Bronchial epithelial cell (primary cell): ENCODE results near the gene AKT1S1. TPM values are rescaled to one million over a fixed set of nuclear protein-coding genes. Genes with fewer than 3 reads are reported as not detected.
"Not testable (repeated sequence)": the region's sequence is repeated elsewhere in the genome, so short reads cannot be mapped to it uniquely, and the experiment has no call there.

ENCODE experiments used
- DNase-seq: peaks from one replicate; pipeline ENCODE4 v3.0.0-alpha.2; 2010; ENCODE audit warnings: low read depth
- FAIRE-seq: peaks from 2 replicates; lab custom pipeline; 2011; peaks lifted over from hg19 to GRCh38; lab: Jason Lieb, UNC
- H3K27me3 ChIP-seq: 2 replicates; pipeline ENCODE4 v1.5.1; 2011; ENCODE audit warnings: low read length; ENCODE audit not compliant: control insufficient read depth, insufficient read depth
- H3K36me3 ChIP-seq: 2 replicates; pipeline ENCODE4 v1.5.1; 2011; ENCODE audit warnings: low read length; ENCODE audit not compliant: control insufficient read depth, insufficient read depth
- H3K4me3 ChIP-seq: 2 replicates; pipeline ENCODE4 v1.5.1; 2011; ENCODE audit warnings: mild to moderate bottlenecking, low read depth, low read length, control low read depth
- total RNA-seq: library from RNA; depleted of rRNA; stranded (reverse); fragments of >200 nt; gene quantifications from 2 replicates; pipeline ENCODE4 v1.2.1, GENCODE V29; 2014
- TF ChIP-seq, protein P1 (sequence below): IDR thresholded peaks from 2 replicates; pipeline ENCODE4 v1.5.1; 2011; ENCODE audit warnings: mild to moderate bottlenecking, moderate library complexity, low read length, control low read depth, inconsistent platforms; ENCODE audit not compliant: insufficient read depth, severe bottlenecking

AKT1S1 gene
- total RNA-seq: 3.7 and 7.4 TPM in 2 replicates

DNA sequence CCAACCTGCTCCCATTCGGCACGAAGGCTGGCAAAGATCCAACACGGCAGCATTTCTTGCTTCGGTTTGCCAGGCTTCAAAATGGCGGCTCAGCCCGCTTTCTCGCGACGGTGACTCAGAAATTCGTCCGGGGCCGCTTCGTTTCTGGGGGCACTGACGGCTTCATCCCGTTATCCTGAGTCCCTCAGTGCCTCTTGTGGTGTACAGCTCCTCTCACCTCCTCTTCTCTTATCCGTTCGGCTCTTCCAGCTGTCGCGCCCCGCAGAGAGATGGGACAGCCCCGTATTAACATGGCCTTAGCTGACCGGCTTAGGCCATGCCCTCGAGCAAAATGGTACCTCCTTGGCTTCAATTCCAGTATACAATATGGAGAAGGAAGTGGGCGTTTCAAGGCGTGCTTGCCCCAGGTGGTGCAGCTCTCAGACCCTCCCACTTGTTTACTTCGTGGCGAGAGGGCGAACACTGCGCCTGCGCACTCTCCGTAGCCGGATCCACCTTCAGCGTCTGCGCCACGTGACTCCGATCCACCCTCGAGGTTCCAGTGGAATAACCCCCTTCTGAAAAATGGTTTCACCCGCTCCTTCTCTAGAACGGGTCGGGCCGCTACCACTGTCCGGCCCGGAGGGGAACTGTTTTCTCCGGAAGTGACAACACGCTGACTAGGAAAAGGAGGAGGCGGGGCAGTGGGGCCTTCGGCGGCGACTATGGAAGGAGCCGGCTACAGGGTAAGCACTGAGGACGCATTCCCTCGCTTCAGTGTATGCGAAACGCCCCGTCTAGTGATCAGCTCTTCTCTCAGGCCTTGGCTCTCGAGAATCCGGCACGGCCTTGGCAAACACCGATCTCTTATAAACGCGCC is at the start of gene AKT1S1, which contains the start of gene TBC1D17:
AKT1S1 (minus strand) TSS at position 336 of the 859 bp plus-strand sequence. CDS start 4,060 bp downstream, outside the sequence.
TBC1D17 (plus strand) TSS at position 683 of the 859 bp plus-strand sequence; CDS start at position 705, 22 bp downstream.
- FAIRE-seq (peak; percentile 99), DNase-seq (peak; percentile 99)
- H3K36me3 ChIP-seq: peaks cover 22% of the 10 kb centered on the region
- H3K4me3 ChIP-seq: peak within 1 kb of the TSS; percentile 93
- H3K27me3 ChIP-seq: no peaks in the 10 kb centered on the region
- TF ChIP-seq, protein P1, sequence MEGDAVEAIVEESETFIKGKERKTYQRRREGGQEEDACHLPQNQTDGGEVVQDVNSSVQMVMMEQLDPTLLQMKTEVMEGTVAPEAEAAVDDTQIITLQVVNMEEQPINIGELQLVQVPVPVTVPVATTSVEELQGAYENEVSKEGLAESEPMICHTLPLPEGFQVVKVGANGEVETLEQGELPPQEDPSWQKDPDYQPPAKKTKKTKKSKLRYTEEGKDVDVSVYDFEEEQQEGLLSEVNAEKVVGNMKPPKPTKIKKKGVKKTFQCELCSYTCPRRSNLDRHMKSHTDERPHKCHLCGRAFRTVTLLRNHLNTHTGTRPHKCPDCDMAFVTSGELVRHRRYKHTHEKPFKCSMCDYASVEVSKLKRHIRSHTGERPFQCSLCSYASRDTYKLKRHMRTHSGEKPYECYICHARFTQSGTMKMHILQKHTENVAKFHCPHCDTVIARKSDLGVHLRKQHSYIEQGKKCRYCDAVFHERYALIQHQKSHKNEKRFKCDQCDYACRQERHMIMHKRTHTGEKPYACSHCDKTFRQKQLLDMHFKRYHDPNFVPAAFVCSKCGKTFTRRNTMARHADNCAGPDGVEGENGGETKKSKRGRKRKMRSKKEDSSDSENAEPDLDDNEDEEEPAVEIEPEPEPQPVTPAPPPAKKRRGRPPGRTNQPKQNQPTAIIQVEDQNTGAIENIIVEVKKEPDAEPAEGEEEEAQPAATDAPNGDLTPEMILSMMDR: no peak

- TF ChIP-seq, protein P1: no peak
- peaks cover 24% of the 10 kb centered on the region for H3K36me3 ChIP-seq
- no peak for FAIRE-seq
- DNase-seq: no peak
- H3K27me3 ChIP-seq: no peaks in the 10 kb centered on the region
- no peak overlapping the region for H3K4me3 ChIP-seq
These were observed 49.4 kb upstream of the AKT1S1 start for GRCh38 chr19:49926515-49926914.

- no peak overlapping the region for H3K4me3 ChIP-seq
- no peak for FAIRE-seq
- H3K36me3 ChIP-seq: peaks cover 25% of the 10 kb centered on the region
- DNase-seq: no peak
- TF ChIP-seq, protein P1: no peak
- no peaks in the 10 kb centered on the region for H3K27me3 ChIP-seq
These were observed 48.3 kb upstream of the AKT1S1 start for GRCh38 chr19:49925486-49925885.

DNA sequence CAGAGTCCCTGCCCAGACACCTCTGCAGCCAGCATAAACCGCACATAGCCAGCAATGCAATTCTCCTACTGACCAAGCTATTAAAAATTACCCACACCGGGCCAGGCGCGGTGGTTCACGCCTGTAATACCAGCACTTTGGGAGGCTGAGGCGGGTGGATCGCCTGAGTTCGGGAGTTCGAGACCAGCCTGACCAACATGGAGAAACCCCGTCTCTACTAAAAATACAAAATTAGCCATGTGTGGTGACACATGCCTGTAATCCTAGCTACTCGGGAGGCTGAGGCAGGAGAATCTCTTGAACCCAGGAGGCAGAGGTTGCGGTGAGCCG is 47.7 kb upstream of the AKT1S1 start:
- peaks cover 25% of the 10 kb centered on the region for H3K36me3 ChIP-seq
- H3K27me3 ChIP-seq, FAIRE-seq, H3K4me3 ChIP-seq, DNase-seq: not testable (repeated sequence)

DNA sequence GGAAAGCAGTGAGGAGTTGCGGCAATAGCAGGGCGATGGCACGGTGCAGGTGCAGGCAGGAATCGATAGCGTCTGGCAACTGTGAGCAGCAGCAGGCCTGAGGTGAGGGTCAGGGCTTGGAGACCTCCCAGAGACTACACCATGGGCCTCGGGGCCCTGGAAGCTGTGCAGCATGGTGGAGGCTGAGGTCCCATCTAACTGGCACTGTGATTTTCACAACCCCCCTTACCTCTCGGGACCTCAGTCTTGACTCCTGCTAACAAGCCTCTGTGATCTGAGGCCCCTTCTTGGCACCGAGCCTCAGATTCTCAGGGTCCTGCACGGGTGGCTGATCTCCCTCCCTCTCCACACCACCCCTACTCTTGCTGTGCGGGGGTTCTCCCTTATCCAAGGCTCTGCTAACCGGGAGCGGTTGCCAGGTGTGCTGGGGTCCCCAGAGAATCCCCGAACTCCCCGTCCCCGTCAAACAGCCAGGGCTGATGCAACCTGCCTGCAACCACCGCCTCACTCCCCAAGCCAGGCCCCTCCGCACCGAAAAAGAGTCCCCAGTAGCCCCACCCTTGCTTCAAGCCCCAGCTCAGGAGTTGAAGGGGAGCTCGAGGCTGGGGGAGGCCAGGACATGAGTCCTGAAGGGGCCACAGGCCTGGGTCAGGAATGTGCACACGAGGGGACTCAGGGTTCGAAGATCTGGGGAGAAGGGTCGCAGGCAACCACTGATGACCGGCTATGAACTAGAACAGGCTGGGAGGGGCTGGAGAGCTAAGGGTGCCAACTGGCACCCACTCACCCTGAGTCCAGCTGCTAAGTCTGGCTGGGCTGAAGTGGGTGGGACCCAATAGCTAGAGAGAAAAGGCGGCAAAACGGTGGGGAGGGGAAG is 47.1 kb upstream of the AKT1S1 start:
- TF ChIP-seq, protein P1: no peak
- Histone ChIP-seq H3K4me3 (no peak overlapping the region), H3K36me3 (peaks cover 25% of the 10 kb centered on the region), H3K27me3 (no peaks in the 10 kb centered on the region)
- FAIRE-seq (no peak), DNase-seq (no peak)
